CD4-positive, alpha-beta T cell treated with Interleukin-17A for 4 hours (primary cell): ENCODE data around the gene SGCA.
A peak's percentile ranks its signal among the peaks of the same experiment; 100 is the strongest.

ENCODE experiments used
- DNase-seq: peaks from one replicate; pipeline ENCODE4 v3.0.0-alpha.2; 2020; ENCODE audit warnings: mixed read lengths

The SGCA gene

DNA sequence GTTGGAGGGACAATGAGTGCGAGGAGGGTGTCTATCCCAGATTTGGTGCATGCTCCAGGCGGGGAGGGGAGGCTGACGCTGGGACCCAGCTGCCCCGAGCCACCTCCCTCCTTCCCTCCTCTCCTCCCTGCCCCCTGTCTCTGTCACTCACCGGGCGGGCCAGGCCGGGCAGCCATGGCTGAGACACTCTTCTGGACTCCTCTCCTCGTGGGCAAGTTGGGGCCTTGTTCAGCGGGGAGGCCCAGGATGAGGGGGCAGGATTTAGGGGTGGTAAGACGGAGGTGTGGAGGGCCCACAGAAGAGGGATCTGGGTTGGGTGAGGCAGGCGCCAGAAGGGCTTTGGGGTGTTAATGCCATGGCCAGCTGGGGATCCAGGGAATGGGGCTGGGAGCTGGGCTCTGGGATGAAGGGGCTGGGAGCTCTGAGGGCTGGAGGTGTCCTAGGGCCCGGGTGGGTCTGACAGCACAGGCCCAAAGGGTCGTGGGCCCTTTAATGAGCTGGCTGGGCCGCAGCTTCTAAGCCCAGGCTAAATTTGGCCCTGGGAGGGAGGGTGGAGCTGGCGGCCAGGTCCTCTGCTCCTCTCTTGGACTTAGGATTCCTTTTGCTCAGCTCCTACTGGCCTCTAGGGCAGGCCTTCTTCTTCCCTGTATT lies at the start of gene SGCA:
TSS of gene SGCA (plus strand) at position 139 of the 651 bp plus-strand sequence. CDS start at position 175, 36 bp downstream.
- no peak for DNase-seq

DNA sequence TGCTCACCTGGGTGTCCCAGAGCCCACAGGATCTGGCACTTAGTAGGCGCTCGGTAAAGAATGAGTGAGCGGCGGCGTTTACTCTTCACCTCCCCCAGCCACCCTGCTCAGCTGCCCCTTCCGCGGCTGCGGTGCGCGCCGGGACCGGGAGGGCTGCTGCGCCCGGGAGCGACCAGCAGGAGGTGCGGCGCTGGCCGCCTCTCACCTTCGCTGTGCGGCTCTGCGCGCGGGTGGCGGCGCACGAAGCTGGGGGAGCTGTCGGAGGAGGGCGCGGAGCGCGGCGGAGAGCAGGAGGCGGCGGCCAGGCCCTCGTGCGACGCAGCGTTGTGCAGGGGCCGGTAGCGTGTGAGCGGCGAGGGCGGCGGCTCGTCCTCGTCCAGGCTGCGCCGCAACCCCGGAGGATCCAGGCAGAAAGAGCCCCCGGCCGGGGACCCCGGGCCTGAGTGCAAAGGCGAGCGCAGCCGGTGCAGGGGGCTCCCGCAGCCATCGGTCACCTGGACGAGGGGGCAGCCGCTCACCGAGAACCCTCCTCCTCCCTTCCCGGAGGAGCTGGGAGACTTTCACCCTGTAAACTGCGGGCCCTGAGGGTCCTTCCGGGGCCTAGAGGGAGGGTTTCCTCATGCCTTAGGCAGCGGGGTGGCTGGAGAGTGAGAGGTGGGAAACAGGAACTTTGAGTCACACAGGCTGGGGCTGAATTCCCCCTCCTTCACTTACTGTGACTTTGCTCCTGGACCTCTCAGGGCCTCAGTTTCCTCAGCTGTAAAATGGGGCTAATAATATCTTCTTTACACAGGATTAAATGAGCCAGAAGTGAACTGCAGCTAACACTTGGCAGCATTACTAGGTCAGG lies 48.4 kb upstream of the SGCA start:
- peak; percentile 72 for DNase-seq

DNA sequence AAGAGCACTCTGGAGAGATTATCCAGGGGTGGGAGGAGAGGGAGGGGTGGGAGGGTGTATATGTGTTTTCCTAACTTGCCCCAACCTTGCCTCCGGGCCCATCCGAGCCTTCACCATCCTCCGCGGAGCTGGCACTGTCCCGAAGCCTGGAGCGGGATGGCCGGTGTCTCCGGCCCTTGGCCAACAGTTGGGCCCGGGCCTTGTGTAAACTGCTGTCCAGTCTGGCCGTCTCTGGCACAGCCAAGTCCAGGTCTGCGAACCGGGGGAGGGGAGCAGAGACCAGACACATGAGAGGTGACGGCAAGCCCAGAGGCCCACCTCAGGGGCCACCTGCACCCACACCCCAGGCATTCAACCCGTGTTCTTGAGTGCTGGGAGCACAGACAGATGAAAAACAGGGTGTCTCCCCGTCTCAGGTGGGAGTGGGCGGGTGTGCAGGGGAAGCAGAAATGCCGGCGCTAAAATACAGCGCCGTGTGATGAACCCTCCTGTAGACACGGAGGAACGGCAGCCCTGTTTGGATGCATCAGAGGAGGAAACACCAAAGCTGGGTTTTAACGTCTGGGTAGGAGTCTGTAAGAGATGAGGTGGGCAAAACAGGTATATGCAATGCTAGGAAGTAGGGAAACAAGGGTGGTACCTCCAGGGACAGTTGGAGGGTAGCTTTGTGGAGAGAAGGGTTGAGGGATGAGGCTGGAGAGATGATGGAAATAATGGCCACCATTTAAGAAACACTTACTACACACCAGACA lies 47.6 kb upstream of the SGCA start:
- no peak for DNase-seq

DNA sequence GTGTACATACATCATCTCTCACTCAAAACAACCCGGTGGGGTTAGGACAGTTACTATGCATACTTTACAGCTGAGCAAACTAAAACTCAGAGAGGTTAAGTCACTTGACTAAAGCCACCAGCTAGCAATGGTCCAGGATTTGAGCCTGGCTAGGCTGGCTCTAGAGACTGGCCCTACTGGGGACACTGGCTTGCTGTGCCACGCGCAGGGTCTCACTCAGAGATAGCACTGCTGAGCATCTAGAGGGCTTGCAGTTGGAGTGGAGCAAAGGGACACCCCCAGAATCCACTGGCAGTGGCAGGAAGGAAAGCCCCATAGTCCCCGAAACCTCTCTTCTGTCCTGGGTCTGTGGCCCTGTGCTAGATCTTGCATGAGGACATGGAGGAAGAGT lies 47.0 kb upstream of the SGCA start:
- no peak for DNase-seq

DNA sequence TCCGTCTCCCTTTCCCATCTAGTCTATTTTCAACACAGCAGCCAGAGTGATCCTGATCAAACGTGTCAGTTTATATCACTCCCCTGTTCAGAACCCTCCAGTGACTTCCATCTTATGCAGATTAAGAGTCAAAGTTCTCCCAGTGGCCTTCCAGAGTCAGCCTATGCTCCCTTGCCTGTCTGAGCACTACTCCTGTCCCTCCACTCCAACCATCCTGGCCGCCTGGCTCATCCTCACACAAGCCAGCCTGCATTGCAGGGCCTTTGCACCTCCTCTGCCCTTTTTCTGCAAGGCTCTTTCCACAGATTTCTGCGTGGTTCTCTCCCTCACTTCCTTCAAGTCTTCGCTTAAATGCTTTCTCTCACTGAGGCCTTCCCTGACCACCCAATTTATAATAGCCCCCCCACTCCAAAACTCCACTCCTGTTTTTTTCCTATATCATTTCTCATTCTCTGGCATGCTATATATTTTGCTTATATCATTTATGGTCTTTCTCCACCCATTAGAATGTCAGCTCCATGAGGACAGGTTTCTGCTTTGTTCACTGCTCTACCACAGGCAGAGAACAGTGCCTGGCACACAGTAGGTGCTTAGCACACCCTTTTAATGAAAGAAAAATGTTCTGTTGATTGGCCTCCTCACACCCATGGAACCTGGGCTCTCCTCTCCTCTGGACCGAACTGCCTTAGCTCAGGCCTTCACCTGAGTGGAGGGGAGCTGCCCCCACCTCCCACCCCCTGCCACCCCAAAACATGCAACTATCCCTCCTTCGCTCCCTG lies 45.1 kb upstream of the SGCA start:
- DNase-seq, result no peak

DNA sequence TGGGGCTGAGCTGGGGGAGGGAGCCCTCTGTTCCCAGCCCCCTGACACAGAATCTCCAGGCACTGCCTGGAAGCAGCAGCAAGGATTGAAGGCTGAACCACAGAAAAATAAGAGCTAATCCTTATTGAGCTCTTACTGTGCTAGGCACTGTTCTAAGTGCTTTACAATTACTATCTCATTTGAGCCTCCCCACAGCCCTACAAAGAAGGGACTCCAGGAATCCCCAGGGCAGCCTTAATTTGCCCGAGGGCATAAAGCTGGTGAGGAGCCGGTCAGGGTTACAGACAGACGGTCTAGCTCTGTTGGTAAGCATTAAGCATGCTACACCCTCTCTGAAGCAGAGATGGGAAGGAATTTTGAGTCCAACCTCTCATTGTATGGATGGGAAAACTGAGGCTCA lies 42.9 kb upstream of the SGCA start:
- DNase-seq, result no peak

DNA sequence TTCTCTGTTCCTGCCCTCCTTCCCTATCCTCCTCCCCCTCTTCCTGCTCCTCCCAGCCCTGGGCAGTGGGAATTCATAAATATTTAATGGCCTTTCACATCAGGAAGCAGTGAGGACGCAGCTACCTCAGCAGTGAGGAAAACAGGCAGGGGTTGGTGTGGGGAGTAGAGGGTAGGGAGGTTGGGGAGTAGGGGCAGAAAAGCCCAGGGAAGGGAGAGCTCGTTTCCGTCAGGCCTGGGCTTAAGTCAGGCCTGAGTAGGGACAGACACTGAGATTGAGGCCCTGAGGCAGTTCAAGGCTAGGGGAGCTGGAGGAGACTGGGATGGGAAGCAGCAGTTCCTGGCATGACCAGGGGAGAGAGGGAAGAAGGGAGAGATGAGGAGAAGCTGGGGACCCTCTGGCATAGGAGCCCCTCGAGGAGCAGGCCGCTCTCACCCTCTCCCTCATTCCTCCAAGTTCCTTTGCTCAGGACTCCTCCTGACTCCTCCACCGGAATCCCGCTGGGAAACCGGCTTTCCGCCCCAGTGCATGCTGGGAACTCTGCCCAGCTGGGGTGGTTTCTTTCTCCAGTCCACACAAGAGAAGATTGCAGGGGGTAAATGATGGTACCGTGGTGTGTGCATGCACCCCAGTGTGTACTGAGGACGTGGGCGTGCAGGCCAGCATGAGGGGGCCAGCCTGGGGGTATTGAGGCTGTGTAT lies 42.0 kb upstream of the SGCA start:
- DNase-seq, result no peak

DNA sequence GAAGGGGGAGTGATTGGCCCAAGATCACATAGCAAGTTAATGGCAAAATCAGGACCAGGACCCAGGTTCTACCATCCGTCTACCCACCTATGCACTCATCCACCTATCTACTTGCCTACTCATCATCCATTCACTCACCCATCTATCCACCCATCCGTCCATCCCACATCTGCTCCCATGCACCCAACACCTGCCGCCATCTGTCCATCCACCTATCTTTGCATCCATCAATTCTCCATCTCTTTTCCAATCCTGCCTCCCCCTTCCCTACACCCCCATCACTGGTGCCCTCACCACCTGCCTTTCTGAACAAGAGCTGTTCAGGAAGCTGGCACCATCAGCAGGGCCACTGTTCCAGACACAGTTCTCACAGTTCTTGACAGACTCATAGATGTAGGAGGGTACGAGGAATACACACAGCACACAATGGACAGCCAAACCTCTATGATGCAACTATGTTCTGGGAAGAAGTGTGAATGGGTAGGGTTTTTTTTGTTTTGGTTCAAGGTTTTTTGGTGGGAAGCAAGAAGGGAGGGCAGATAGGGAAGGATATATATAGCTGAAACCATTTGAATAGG lies 40.3 kb upstream of the SGCA start:
- DNase-seq, result no peak

DNA sequence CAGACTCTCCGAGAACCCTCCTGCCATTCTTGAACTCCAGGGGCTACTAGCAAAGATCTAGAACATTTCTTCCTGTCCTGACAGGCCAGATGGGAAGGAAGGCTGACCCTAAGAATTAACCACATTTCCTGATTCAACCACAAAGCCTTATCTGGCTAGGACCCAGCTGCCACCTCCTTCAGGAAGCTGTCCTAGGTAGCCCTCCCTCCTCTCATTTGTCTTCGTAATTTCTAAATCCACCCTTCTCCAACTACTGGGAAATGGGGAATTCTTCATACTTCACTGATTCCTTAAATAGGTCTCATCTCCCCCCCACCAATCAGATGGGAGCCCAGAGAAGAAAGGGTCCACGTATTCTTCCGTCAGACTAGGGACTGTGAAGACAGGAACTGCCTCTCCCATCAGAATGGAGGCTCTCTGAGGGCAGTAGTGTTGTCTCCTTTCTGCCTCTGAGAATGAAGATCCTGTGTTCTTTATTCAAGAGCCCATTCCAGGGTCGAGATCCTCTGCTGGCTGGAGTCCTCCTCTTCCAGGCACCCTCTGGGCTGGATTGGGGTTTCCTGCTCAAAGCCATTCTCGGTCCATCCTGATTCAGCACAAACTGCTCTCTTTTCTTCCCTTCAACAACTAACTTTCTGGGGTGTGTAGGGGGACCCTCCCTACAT lies 38.0 kb upstream of the SGCA start:
- DNase-seq, result no peak

DNA sequence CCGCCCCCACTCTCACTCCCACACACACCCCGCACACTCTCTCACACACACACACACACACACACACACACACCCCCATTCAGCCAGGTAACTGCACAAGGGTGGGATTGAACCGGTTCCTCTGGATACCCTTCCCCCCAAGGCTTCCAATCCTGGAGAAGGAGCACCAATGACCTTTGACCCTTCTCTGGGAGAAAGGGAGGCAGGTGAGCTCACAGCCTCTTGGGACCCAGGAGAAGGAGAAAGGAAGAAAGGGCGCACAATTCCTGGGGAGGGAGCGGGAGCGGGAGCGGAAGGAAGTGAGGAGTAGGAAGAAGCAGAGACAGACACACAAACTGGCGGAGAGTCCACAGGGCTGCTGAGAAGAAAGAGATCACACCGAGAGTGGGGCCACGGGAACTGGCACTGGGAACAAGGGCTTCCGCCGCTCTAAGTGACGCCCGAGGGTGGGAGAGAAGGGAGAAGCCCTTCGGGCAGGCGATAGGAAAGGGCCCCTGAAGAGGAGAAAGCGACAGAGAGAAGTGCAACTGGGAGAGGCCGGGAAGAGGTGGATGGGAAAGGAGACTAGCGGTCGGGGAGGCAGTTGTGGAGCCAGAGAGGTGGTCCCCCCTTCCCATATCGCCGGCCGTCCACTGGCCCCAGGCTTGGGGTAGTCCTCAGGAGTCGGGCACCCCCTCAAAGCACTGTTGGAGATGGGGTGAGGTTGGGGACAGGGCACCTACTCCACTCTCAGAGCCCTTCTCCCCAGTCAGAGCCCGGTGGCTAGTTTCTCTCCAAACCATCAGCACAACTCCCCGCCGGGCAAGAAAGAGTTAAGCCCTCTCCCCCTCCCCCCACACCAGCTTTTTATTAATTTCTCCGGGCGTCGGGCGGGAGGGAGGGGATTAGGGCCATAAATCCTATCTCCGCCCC lies 37.1 kb upstream of the SGCA start:
- no peak for DNase-seq

DNA sequence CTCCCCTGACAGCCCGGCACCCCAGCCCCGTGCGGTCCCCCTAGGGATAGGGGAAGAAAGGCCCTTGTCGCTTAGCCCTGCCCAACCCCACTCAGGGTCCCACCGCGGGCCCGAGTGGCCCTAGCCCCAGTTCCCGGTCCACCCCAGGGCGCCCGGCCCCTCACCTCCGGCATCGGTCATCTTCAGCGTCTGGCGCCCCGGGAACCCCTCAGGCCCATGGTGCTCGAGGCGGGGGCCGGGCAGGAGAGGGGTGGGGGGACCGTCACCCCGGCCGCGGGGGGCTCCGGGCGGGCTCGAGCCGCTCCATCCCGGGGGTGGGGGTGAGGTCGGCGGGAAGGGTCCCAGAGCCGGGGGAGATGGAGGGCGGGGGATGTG lies 36.5 kb upstream of the SGCA start:
- no peak for DNase-seq

DNA sequence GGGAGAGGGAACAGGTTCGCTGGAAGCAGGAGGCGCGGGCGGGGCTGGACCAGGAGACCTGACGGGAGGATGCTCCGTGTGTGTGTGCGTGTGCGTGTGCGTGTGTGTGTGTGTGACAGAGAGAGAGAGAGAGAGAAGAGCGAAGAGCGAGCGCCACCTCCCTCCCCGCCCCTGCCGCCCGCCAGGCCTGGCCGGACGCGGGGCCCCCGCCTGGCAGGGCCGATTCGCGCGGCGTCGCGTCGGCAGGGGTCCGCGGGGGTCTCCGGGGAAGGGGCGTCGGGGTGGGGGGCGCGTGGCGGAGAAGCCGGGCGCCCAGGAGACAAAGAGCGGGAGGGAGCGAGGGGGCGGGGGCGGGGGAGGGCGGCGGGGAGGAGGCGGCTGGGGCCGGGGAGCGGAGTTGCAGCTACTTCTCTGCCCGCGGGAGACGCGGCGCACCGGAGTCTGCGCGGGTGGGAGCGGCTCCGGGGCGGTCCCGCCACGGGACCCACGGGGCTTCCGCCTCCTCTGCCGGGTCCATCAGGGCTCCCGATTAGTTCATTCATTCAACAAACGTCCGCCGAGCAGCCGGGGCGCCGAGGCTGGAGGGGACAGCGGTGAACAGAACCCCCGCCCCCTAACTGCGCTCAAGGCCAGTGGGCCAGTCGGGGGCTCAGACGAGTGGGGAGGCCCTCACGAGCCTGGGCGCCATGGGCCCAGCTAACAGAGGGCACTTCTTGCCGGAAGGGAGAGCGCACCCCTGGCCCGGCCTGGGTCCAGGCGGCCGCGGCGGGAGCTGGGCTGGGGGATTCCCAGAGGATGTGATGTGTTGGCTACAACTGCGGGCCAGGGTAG lies 35.9 kb upstream of the SGCA start, which contains the start of gene SAMD14:
TSS of gene SAMD14 (minus strand) at position 433 of the 831 bp plus-strand sequence. CDS start 5,201 bp downstream, outside the sequence.
- peak; percentile 66 for DNase-seq

DNA sequence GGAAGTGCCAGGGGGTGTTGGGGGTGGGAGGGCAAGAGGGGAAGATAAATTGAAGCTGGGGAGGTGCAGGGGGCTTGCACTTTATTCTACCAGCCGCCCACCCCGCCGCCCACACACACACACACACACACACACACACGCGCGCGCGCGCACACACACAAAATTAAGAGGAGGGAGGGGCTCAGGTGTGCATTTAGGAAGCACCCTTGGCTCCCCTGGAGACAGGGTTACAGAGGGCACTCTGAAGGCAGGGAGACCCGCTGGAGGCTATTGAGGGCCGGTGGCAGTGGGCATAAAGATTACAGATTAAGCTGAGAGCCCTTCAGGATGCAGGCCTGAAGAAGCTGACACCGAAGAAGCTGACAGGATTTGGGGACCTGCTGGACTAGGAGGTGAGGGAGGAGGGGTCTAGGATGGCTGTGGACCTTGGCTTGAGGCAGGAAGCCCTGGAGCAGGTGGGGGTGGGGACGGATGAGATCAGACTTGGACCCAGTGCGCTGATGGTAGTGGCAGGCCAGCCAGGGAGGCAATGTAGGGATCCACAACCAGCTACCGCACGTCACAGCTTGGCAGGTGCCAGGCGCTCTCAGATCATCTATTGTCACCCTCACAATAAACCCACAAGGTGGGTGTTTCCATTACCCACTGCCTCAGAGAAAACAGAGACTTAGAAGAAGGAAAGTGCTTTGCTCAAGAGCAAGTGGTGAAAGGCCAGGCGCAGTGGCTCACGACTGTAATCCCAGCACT lies 35.1 kb upstream of the SGCA start:
- no peak for DNase-seq

DNA sequence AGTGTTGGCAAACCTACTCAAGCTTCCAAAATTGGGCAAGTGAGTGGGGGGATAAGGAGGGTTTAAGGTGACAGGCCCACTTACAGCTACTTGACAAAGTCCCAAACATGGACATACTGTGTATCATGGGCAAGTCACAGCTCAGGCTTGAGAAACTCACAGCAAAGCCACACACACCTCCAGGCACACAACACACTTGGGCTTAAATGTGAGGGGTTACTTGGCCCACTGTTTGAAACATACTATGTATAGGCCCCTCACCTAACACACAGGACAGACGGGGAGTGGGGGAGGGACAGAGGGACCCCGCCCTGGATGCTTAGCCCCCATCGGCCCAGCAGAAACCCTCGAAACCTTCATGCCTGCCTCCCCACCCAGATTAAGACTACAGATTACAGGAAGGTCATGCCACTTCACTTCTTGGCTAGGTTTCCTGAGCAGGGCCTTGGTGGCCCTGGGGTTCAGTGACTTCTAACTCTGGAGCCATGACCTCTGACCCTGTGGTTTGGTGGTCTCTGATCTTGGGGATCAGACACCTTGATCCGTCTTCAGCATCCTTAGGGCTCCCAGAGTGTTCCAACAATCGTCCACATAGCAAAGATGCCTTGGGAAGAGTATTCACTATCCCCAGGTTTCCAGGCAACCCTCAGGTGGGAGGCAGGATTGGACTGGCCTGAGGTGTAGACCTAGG lies 33.6 kb upstream of the SGCA start:
- no peak for DNase-seq

DNA sequence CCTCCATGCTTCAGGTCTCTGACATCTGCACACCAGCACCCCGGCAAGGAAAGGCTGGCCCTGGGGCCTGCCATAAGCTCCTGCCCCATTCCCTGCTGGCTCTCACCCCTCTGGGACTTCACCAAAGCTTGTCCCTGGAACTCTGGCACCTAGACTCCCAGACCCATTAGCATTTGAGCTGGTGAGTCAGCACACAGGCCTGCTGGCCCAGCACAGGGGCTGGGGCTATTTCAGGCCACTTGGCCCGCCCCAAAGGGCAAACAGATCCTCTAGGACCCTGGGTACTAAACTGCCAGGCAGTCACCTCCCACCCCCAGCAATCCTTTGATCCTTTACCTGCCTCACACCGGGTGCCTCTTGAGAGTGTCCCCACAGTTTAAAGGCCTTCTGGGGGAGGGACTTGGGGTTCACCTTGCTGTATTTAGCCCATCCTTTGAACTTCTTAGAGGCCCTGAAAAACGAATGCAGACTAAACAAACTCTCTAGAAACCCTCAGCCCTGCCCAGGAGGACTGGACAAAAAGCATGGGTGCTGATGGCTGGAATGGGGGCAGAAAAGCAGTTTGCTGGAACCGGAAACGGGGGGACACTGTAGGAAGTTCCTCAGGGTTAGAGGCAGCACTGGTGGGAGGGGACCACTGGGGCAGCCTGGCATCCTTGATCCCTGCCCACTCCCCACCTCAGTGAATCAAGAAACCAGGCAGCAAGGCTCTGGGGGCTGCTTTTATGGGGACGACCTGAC lies 32.6 kb upstream of the SGCA start:
- no peak for DNase-seq

DNA sequence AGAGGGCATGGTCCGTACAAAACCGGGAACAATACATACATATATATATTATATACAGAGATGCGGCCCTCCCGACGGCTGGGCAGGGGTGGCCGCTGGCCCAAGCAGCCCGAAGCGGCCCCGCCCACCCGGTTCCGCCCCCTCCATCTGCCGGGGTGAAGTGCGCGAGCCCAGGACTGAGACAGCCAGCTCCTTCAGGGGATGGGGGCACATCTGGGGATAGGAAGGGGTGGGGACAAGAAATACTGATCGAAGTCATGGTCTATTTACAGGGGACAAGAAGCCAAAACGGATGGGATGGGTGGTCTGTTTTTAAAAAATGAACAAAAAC lies 32.1 kb upstream of the SGCA start:
- no peak for DNase-seq
